ENCODE measurements around the gene CCSER1.

The CCSER1 gene

GRCh38 chr4:90543419-90544170 lies 416.4 kb downstream of the CCSER1 start:
- Histone ChIP-seq H3F3A (ENCODE audit: low read depth) (no peaks in the 10 kb centered on the region), H3K9ac (ENCODE audit: low read depth, low read length, poor library complexity, severe bottlenecking) (no peak overlapping the region), H2AFZ (ENCODE audit: low read length) (no peak overlapping the region), H3K27me3 (ENCODE audit: insufficient read depth, low read length, poor library complexity, severe bottlenecking) (no peaks in the 10 kb centered on the region), H3K36me3 (ENCODE audit: insufficient read depth, low read length) (no peaks in the 10 kb centered on the region), H3K9me3 (ENCODE audit: insufficient read depth, low read depth, low read length) (no peaks in the 10 kb centered on the region), H3K4me3 (ENCODE audit: low read length, poor library complexity, severe bottlenecking) (no peak overlapping the region), H3K4me2 (ENCODE audit: low read depth, low read length, poor library complexity, severe bottlenecking) (no peak overlapping the region), H4K20me1 (ENCODE audit: insufficient read depth, low read length, poor library complexity, severe bottlenecking) (no peaks in the 10 kb centered on the region), H3K9me2 (replicated peaks; ENCODE audit: low read depth, low read length) (no peaks in the 10 kb centered on the region), H3K79me2 (ENCODE audit: insufficient read depth, low read length) (no peaks in the 10 kb centered on the region), H3K4me1 (ENCODE audit: insufficient read depth, low read length, poor library complexity, severe bottlenecking) (peaks cover 9% of the 10 kb centered on the region)
- TF ChIP-seq EZH2phosphoT487 (IDR thresholded peaks at IDR 0.05; ENCODE audit: borderline replicate concordance) (no peak), CTCF (conservative IDR thresholded peaks at IDR 0.05; ENCODE audit: low read length) (no peak)

GRCh38 chr4:90544532-90545045 lies 417.4 kb downstream of the CCSER1 start:
- Histone ChIP-seq H3K9me3 (ENCODE audit: insufficient read depth, low read depth, low read length) (no peaks in the 10 kb centered on the region), H3K9me2 (replicated peaks; ENCODE audit: low read depth, low read length) (no peaks in the 10 kb centered on the region), H3K79me2 (ENCODE audit: insufficient read depth, low read length) (no peaks in the 10 kb centered on the region), H3K36me3 (ENCODE audit: insufficient read depth, low read length) (no peaks in the 10 kb centered on the region), H4K20me1 (ENCODE audit: insufficient read depth, low read length, poor library complexity, severe bottlenecking) (no peaks in the 10 kb centered on the region), H3F3A (ENCODE audit: low read depth) (no peaks in the 10 kb centered on the region), H3K4me3 (ENCODE audit: low read length, poor library complexity, severe bottlenecking) (no peak overlapping the region), H3K4me2 (ENCODE audit: low read depth, low read length, poor library complexity, severe bottlenecking) (no peak overlapping the region), H2AFZ (ENCODE audit: low read length) (no peak overlapping the region), H3K4me1 (ENCODE audit: insufficient read depth, low read length, poor library complexity, severe bottlenecking) (peaks cover 9% of the 10 kb centered on the region), H3K27me3 (ENCODE audit: insufficient read depth, low read length, poor library complexity, severe bottlenecking) (no peaks in the 10 kb centered on the region), H3K9ac (ENCODE audit: low read depth, low read length, poor library complexity, severe bottlenecking) (no peak overlapping the region)
- TF ChIP-seq CTCF (conservative IDR thresholded peaks at IDR 0.05; ENCODE audit: low read length) (no peak), EZH2phosphoT487 (IDR thresholded peaks at IDR 0.05; ENCODE audit: borderline replicate concordance) (no peak)

- Histone ChIP-seq H3K79me2 (ENCODE audit: insufficient read depth, low read length) (no peaks in the 10 kb centered on the region), H3K27me3 (ENCODE audit: insufficient read depth, low read length, poor library complexity, severe bottlenecking) (no peaks in the 10 kb centered on the region), H3K9ac (ENCODE audit: low read depth, low read length, poor library complexity, severe bottlenecking) (no peak overlapping the region), H3K36me3 (ENCODE audit: insufficient read depth, low read length) (no peaks in the 10 kb centered on the region), H3F3A (ENCODE audit: low read depth) (no peaks in the 10 kb centered on the region), H3K4me1 (ENCODE audit: insufficient read depth, low read length, poor library complexity, severe bottlenecking) (peaks cover 9% of the 10 kb centered on the region), H3K9me3 (ENCODE audit: insufficient read depth, low read depth, low read length) (no peaks in the 10 kb centered on the region), H2AFZ (ENCODE audit: low read length) (no peak overlapping the region), H3K4me3 (ENCODE audit: low read length, poor library complexity, severe bottlenecking) (no peak overlapping the region), H3K9me2 (replicated peaks; ENCODE audit: low read depth, low read length) (no peaks in the 10 kb centered on the region), H3K4me2 (ENCODE audit: low read depth, low read length, poor library complexity, severe bottlenecking) (no peak overlapping the region), H4K20me1 (ENCODE audit: insufficient read depth, low read length, poor library complexity, severe bottlenecking) (no peaks in the 10 kb centered on the region)
- TF ChIP-seq CTCF (conservative IDR thresholded peaks at IDR 0.05; ENCODE audit: low read length), result no peak
- no peak for TF ChIP-seq EZH2phosphoT487 (IDR thresholded peaks at IDR 0.05; ENCODE audit: borderline replicate concordance)
Measured at GRCh38 chr4:90545380-90545779, 418.2 kb downstream of the CCSER1 start.

All from Loucy (cell line).